HG02938 (cell line): Measurements from ENCODE around the gene C5orf34.
"Not testable (repeated sequence)": the region's sequence is repeated elsewhere in the genome, so short reads cannot be mapped to it uniquely, and the experiment has no call there.

Experiments used
- ATAC-seq: cut with Tn5 transposase; IDR thresholded peaks from one replicate; pipeline ENCODE4 v1.9.1; 2021; ENCODE audit warnings: mild to moderate bottlenecking, moderate library complexity; ENCODE audit not compliant: unreplicated experiment

The C5orf34 gene

GRCh38 chr5:43515678-43516048 lies 715 bp upstream of the C5orf34 start:
- ATAC-seq, result no peak

DNA sequence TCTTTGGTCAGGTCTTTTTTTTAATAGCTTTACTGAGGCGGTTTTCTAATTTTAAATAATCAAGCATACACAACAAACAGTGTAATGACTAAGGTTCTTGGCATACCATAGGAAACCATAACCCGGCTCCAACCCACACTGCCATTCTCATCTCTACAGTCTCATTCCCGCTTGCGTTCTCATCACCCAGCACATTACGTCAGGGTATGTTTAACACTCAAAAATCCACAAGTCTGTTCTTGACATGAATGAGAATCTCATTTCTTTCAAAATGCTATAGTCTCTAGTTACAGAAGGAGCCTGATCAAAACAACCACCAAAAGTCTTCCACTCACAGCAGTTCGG lies 505 bp downstream of the C5orf34 start:
- peak; percentile 28 for ATAC-seq

GRCh38 chr5:43514025-43514424 lies 923 bp downstream of the C5orf34 start:
- ATAC-seq, result no peak

DNA sequence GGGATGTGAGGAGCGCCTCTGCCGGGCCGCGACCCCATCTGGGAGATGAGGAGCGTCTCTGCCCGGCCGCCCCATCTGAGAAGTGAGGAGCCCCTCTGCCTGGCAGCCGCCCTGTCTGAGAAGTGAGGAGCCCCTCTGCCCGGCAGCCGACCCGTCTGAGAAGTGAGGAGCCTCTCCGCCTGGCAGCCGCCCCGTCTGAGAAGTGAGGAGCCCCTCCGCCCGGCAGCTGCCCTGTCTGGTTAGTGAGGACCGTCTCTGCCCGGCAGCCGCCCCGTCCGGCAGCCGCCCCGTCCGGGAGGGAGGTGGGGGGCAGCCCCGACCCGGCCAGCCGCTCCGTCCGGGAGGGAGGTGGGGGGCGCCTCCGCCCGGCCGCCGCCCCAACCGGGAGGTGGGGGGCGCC lies 3.9 kb downstream of the C5orf34 start:
- not testable (repeated sequence) for ATAC-seq

DNA sequence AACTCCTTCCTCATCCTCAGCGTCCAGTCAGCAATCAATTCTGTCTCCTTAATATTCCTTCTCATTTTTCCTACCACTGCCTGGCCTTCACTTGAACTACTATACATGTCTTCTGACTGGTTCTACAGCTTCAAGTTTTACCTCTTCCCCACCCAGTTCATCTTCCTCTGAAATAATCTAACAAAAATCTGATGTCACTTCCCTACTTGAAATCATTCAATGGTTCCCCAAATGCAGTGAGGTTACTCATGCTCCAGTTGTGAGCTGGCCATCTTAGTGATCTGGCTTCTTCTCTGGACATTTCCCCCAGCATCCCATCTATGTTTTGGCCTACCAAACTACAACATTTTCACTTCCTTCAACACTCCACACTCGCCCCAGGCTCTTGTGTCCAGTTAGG lies 16.4 kb downstream of the C5orf34 start:
- no peak for ATAC-seq

- no peak for ATAC-seq
Observed at GRCh38 chr5:43497311-43498104, 17.4 kb downstream of the C5orf34 start.

DNA sequence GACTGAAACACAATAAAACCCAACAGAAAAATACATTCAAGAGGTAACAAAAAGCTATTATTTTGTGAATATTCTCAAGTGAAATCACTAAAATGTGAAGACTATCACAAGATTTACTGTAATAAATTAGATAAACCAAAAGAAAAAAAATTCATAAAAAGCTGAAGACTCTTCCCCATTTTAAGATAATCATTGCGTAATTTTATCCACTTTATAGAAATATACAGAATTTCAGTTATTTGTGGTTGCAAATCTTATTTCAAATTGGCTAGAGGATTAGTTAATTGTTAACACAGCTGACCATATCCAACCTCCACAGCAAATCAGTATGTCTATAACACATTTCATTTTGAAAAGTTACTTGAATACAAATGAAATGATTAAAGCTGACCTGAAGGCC lies 23.6 kb downstream of the C5orf34 start:
- no peak for ATAC-seq

DNA sequence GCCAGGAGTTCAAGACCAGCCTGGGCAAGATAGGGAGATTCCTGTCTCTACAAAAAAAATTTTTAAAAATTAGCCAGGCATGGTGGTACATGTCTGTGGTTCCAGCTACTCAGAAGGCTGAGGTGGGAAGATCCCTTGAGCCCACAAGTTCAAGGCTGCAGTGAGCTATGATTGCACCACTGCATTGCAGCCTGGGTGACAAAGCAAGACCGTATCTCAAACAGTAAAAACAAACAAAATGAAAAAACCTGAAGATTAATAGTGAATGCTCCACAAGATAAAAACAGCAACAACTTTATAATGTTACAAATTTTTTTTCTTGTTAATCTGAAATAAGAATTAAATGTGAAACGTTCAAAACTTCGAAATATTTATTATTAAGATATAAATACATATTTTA lies 28.6 kb downstream of the C5orf34 start:
- ATAC-seq, result no peak

- ATAC-seq, result no peak
Observed at GRCh38 chr5:43485406-43485805, 29.5 kb downstream of the C5orf34 start.

DNA sequence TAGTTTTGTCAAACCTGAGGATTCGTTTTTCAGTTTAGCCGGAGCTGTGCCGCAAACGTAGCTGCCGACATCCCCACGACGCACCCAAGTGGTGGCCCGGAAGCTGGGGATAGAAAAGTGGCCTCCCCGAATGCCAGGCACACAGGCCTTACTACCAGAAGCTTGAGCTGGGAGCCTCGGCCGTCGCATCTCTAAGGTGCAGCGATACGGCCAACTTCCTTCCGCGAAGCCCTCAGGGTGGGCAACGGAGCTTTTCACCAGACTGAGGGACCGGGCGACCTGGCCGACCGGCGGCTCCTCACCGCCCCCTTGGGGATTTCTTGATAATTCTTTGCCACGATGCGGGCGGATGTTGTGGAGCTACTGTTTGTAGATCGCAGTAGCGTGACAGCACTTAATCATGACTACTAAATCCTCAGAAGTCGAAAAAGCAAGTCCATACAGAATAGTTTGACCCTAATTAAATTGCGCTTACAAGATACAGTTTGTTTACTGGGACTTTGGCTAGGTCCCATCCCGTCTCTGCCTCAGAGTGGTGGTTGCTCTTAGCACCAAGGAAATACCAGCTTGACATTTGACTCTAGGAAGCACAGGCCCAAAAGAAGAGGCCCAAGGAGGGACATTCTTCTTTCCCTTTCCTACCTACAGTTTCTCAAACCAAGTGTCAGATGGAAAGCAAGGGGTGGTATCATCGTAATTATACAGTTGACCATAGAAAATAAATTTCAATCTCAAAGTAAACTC lies 30.7 kb downstream of the C5orf34 start:
- ATAC-seq, result peak; percentile 77

GRCh38 chr5:43483298-43484105 lies 31.4 kb downstream of the C5orf34 start, which contains the start of gene TMEM267:
TSS of gene TMEM267 (minus strand) at chr5:43483865. CDS start at chr5:43453969, 29,896 bp downstream.
- peak; percentile 82 for ATAC-seq

GRCh38 chr5:43482490-43483297 lies 32.3 kb downstream of the C5orf34 start:
- no peak for ATAC-seq

- no peak for ATAC-seq
Observed at GRCh38 chr5:43469671-43470391, 45.1 kb downstream of the C5orf34 start.

DNA sequence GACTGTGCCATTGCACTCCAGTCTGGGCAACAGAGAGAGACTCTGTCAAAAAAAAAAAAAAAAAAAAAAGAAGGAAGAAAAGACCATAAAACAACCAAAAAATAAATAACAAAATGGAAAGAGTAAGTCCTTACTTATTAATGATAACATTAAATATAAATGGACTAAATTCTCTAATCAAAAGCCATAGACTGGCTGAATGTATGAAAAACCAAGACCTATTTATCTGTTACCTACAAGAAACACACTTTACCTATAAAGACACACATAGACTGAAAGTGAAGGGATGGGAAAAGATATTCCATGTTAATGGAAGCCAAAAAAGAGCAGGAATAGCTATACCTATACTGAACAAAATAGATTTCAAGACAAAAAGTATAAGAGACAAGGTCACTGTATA lies 47.8 kb downstream of the C5orf34 start:
- no peak for ATAC-seq

- not testable (repeated sequence) for ATAC-seq
Observed at GRCh38 chr5:43465455-43465854, 49.5 kb downstream of the C5orf34 start.

GRCh38 chr5:43461066-43461465 lies 53.9 kb downstream of the C5orf34 start:
- ATAC-seq, result no peak

GRCh38 chr5:43456556-43456955 lies 58.4 kb downstream of the C5orf34 start:
- no peak for ATAC-seq

GRCh38 chr5:43441575-43441974 lies 73.4 kb downstream of the C5orf34 start:
- not testable (repeated sequence) for ATAC-seq

GRCh38 chr5:43437062-43437660 lies 77.8 kb downstream of the C5orf34 start:
- no peak for ATAC-seq
